ENCODE data around the gene AGBL1.

AGBL1 gene

DNA sequence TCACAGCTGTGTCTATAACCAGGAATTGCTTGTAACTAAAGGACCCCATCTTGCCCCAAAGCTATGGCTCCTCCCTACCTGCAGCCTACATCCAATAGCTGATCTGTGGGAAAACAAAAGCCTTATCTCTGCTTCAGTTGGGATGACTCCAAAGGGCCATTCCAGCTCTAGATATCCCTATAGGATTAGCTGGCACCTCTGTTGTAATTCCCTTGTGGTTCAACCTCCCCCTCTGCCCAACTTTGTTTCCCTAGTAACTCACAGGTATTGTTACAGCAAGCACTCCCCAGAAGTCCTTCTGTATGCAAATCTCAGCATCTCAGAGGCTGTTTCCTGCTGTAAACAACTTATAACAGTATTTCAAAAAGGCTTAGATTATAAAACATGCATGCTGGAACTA is 478.6 kb downstream of the AGBL1 start:
- no peak overlapping the region for H3K4me3 ChIP-seq (ENCODE audit: low read depth, low read length)
- TF ChIP-seq, protein P1, sequence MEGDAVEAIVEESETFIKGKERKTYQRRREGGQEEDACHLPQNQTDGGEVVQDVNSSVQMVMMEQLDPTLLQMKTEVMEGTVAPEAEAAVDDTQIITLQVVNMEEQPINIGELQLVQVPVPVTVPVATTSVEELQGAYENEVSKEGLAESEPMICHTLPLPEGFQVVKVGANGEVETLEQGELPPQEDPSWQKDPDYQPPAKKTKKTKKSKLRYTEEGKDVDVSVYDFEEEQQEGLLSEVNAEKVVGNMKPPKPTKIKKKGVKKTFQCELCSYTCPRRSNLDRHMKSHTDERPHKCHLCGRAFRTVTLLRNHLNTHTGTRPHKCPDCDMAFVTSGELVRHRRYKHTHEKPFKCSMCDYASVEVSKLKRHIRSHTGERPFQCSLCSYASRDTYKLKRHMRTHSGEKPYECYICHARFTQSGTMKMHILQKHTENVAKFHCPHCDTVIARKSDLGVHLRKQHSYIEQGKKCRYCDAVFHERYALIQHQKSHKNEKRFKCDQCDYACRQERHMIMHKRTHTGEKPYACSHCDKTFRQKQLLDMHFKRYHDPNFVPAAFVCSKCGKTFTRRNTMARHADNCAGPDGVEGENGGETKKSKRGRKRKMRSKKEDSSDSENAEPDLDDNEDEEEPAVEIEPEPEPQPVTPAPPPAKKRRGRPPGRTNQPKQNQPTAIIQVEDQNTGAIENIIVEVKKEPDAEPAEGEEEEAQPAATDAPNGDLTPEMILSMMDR (IDR thresholded peaks at IDR 0.05; ENCODE audit: borderline replicate concordance, insufficient read depth, low read depth, low read length): no peak

DNA sequence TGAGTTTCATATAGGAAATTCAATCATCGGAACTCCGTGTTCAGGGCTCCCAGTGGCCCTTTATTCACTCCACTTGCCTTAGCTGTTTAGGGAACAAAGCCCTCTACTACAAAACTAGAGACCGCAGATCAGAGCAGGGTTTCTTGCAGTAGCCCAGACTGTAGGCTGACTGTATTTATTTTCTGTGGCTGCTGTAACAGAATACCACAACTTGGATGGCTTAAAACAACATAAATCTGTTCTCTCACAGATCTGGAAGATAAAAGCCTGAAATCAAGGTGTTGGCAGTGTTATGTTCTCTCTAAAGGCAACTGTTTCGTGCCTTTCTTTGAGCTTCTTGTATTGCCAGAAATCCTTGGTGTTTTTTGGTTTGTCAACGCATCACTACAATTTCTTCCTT is 479.0 kb downstream of the AGBL1 start:
- TF ChIP-seq, protein P1 (IDR thresholded peaks at IDR 0.05; ENCODE audit: borderline replicate concordance, insufficient read depth, low read depth, low read length): no peak
- H3K4me3 ChIP-seq (ENCODE audit: low read depth, low read length): no peak overlapping the region

DNA sequence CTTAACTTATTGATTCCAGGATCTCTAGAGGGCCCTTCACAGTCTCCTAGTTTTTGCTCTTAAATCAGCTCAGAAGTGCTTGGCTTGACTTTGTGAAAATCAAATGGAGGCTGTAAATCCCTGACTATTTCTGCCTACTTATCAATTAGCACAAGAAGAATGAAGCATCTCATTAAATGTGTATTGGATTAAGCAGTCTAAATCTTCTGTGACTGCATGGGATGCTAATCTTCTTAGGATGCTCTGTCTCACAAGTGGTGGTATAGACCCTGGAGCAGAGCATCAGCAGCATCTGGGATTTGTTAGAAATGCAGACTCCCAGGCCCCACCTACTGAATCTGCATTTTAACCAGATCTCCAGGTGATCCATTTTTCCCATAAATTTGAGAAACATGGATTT is 488.7 kb downstream of the AGBL1 start:
- no peak overlapping the region for H3K4me3 ChIP-seq (ENCODE audit: low read depth, low read length)
- TF ChIP-seq, protein P1 (IDR thresholded peaks at IDR 0.05; ENCODE audit: borderline replicate concordance, insufficient read depth, low read depth, low read length): no peak

DNA sequence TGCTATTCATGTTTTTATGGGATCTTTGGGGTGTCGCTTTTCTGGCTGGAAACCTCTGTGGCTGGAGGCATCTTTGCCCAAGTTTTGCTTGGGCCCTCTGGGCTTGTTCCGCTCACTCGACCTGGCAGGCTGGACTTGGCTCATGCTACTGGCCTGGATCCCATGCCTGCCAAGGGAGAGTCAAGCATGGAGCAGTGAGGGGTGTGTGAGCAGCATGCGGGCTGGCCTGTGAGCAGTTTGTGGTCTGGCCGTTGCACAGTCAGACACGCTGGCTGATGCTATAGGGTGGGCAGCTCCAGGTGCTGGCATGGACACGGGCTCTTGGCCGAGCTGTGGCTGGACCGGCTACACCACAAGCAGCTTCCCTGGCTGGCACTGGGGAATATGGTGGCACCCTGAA is 491.1 kb downstream of the AGBL1 start:
- H3K4me3 ChIP-seq (ENCODE audit: low read depth, low read length): no peak overlapping the region
- TF ChIP-seq, protein P1 (IDR thresholded peaks at IDR 0.05; ENCODE audit: borderline replicate concordance, insufficient read depth, low read depth, low read length): no peak

DNA sequence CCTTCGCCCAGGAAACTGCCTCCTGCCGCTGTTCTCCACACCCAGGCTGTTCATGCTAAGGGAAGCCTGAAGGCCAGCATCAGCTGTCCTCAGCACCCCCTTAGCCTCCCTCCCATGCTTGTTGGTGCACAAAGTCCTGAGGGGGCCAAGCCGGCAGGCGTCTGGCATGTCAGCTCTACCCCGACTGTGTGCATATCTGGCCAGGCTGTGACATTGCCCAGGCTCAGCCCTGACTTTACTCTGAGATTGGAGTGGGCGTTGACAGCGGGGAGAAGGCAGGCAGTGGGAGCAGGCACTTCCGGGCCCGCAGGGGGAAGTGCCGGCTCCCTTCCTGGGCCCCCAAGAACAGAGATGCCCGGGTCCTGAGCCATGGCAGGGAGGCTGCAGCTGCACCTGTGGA is 492.2 kb downstream of the AGBL1 start:
- TF ChIP-seq, protein P1 (IDR thresholded peaks at IDR 0.05; ENCODE audit: borderline replicate concordance, insufficient read depth, low read depth, low read length): no peak
- no peak overlapping the region for H3K4me3 ChIP-seq (ENCODE audit: low read depth, low read length)

DNA sequence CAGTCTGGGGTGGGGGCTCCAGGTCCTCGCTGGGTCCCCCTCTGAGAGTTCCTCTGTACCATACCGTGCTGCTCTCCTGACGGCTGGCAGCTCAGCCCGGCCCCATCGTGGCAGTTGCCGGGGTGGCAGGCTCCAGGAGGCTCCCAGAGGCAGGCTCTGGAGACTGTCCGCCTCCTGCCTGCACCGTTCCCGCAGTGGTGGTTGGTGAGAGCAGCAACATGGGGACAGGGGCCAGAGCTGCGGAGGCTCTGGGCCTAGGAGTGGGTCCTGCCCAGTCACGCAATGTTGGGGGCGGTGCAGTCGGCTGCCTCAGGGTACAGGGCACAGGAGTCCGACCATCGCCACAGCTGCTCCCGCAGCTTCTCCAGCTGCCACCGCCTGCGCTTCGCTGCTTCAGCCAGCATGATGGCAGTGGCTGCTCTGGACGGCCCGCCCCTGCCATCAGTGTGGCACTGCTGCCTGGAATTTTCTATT is 492.7 kb downstream of the AGBL1 start:
- no peak overlapping the region for H3K4me3 ChIP-seq (ENCODE audit: low read depth, low read length)
- TF ChIP-seq, protein P1 (IDR thresholded peaks at IDR 0.05; ENCODE audit: borderline replicate concordance, insufficient read depth, low read depth, low read length): no peak

DNA sequence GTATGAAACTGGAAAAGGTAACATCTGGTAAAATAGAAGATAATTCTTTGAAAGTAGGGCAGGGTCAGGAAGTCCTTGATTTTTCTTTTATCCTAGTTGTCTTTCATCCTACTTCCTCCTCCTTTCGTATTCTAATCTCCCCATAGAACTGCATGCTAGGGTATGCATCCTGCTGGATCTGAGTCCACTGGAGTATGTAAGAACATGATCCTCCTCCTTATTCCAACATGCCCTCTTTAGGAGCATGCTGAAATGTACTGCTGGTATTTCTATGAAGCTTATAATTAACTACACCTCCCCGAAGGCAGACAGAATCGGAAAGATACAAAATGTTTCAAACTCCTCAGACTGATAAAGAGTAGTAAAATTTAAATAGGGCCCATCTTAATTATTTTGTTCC is 493.8 kb downstream of the AGBL1 start:
- TF ChIP-seq, protein P1 (IDR thresholded peaks at IDR 0.05; ENCODE audit: borderline replicate concordance, insufficient read depth, low read depth, low read length): no peak

More for the DNA sequence above, 493.8 kb downstream of the AGBL1 start:
- H3K4me3 ChIP-seq (ENCODE audit: low read depth, low read length): no peak overlapping the region

Data from GM12875 (cell line).